GM12872 (cell line): ENCODE data around the gene PDIA5.

Experiments used
- TF ChIP-seq, protein P1 (sequence below): IDR thresholded peaks from 3 replicates; pipeline ENCODE4 v1.5.1; 2011; ENCODE audit warnings: low read depth, mild to moderate bottlenecking, low read length, moderate library complexity; ENCODE audit not compliant: insufficient read depth

Gene PDIA5

GRCh38 chr3:123042413-123042812 is 24.4 kb upstream of the PDIA5 start:
- TF ChIP-seq, protein P1, sequence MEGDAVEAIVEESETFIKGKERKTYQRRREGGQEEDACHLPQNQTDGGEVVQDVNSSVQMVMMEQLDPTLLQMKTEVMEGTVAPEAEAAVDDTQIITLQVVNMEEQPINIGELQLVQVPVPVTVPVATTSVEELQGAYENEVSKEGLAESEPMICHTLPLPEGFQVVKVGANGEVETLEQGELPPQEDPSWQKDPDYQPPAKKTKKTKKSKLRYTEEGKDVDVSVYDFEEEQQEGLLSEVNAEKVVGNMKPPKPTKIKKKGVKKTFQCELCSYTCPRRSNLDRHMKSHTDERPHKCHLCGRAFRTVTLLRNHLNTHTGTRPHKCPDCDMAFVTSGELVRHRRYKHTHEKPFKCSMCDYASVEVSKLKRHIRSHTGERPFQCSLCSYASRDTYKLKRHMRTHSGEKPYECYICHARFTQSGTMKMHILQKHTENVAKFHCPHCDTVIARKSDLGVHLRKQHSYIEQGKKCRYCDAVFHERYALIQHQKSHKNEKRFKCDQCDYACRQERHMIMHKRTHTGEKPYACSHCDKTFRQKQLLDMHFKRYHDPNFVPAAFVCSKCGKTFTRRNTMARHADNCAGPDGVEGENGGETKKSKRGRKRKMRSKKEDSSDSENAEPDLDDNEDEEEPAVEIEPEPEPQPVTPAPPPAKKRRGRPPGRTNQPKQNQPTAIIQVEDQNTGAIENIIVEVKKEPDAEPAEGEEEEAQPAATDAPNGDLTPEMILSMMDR = no peak

- TF ChIP-seq, protein P1 = no peak
Measured at GRCh38 chr3:123044981-123045763, 21.7 kb upstream of the PDIA5 start.

GRCh38 chr3:123046262-123047061 is 20.4 kb upstream of the PDIA5 start:
- TF ChIP-seq, protein P1 = no peak

DNA sequence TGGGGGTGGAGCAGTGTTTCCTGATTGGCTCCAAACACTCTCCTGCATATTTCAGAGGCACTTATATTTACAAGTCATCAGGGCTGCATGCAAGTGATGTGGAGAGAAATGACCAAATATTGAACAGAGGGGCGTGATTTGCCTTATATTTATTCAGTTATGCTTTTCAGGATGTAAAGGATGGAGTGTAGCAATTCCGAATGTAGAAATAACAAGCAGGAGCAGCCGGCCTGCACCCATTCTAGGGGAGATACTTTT is 19.8 kb upstream of the PDIA5 start:
- TF ChIP-seq, protein P1 = no peak

- TF ChIP-seq, protein P1 = no peak
Measured at GRCh38 chr3:123048480-123049237, 18.2 kb upstream of the PDIA5 start.

GRCh38 chr3:123050666-123051065 is 16.2 kb upstream of the PDIA5 start:
- TF ChIP-seq, protein P1 = no peak

DNA sequence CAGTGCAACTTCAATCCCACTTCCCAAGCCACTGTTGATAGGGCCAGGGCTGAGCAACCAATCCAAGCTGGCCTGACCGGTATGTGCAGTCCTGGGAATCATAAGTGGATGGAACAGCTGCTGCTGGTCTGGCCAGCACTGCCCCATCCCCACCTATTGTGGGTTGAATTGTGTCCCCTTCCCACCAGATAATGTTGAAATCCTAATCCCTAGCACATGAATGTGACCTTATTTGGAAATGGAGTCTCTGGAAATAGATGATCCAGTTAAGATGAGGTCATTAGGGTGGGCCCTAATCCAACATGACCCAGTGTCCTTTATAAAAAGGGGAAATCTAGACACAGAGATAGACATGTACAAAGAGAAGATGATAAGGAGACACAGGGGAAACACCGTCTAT is 13.7 kb upstream of the PDIA5 start:
- TF ChIP-seq, protein P1 = no peak
